GM19025 (cell line): ENCODE data around the gene ENO1.
"Not testable (repeated sequence)": the region's sequence is repeated elsewhere in the genome, so short reads cannot be mapped to it uniquely, and the experiment has no call there.

Experiments used
- ATAC-seq: cut with Tn5 transposase; IDR thresholded peaks from one replicate; pipeline ENCODE4 v1.9.1; 2021; ENCODE audit warnings: mild to moderate bottlenecking, low read depth, moderate library complexity; ENCODE audit not compliant: unreplicated experiment

Gene ENO1

GRCh38 chr1:8897505-8897904 is 19.0 kb upstream of the ENO1 start:
- not testable (repeated sequence) for ATAC-seq

- not testable (repeated sequence) for ATAC-seq
These were observed 18.3 kb upstream of the ENO1 start for GRCh38 chr1:8896775-8897174.

- no peak for ATAC-seq
These were observed 13.5 kb upstream of the ENO1 start for GRCh38 chr1:8892026-8892425.

GRCh38 chr1:8891401-8891800 is 12.9 kb upstream of the ENO1 start:
- ATAC-seq = no peak

- ATAC-seq = no peak
These were observed 11.7 kb upstream of the ENO1 start for GRCh38 chr1:8889925-8890785.

GRCh38 chr1:8889103-8889846 is 10.8 kb upstream of the ENO1 start:
- ATAC-seq = no peak

GRCh38 chr1:8886589-8886988 is 8.1 kb upstream of the ENO1 start:
- ATAC-seq = no peak

- not testable (repeated sequence) for ATAC-seq
These were observed 7.6 kb upstream of the ENO1 start for GRCh38 chr1:8886031-8886524.

- ATAC-seq = not testable (repeated sequence)
These were observed 5.6 kb upstream of the ENO1 start for GRCh38 chr1:8884105-8884504.

- no peak for ATAC-seq
These were observed 5.0 kb upstream of the ENO1 start for GRCh38 chr1:8883491-8883890.

- no peak for ATAC-seq
These were observed 1.6 kb upstream of the ENO1 start for GRCh38 chr1:8879922-8880676.

GRCh38 chr1:8879464-8879921 is 1.0 kb upstream of the ENO1 start:
- no peak for ATAC-seq

- peak; percentile 72 for ATAC-seq
These were observed 395 bp upstream of the ENO1 start for GRCh38 chr1:8878698-8879463.

- ATAC-seq = no peak
These were observed 2.4 kb downstream of the ENO1 start for GRCh38 chr1:8876087-8876486.

GRCh38 chr1:8875216-8875861 is 3.1 kb downstream of the ENO1 start:
- no peak for ATAC-seq

- no peak for ATAC-seq
These were observed 4.0 kb downstream of the ENO1 start for GRCh38 chr1:8874230-8875201.

GRCh38 chr1:8873506-8874229 is 4.8 kb downstream of the ENO1 start:
- no peak for ATAC-seq

- ATAC-seq = no peak
These were observed 5.5 kb downstream of the ENO1 start for GRCh38 chr1:8873001-8873400.
